BE2C (cell line): Measurements from ENCODE around the gene NUP210.

Source experiments
- DNase-seq: peaks from one replicate; pipeline ENCODE4 v3.0.0-alpha.2; 2020
- H3K27me3 ChIP-seq: fragments of 250-450 bp; sonication (Bioruptor Pico); 2 replicates; pipeline ENCODE4 v1.5.1; 2020; ENCODE audit warnings: mild to moderate bottlenecking
- H3K36me3 ChIP-seq: fragments of 250-450 bp; sonication (Bioruptor Pico); 2 replicates; pipeline ENCODE4 v1.5.1; 2020; ENCODE audit warnings: mild to moderate bottlenecking
- H3K4me1 ChIP-seq: fragments of 250-450 bp; sonication (Bioruptor Pico); 2 replicates; pipeline ENCODE4 v1.5.1; 2020
- H3K4me3 ChIP-seq: 2 replicates; pipeline ENCODE4 v1.5.1; 2011; ENCODE audit warnings: low read depth, low read length
- H3K9me3 ChIP-seq: fragments of 250-450 bp; sonication (Bioruptor Pico); 2 replicates; pipeline ENCODE4 v1.5.1; 2020
- TF ChIP-seq, protein P1 (sequence below): IDR thresholded peaks from 2 replicates; pipeline ENCODE4 v1.5.1; 2012; ENCODE audit warnings: mild to moderate bottlenecking, low read depth, low read length

Gene NUP210

DNA sequence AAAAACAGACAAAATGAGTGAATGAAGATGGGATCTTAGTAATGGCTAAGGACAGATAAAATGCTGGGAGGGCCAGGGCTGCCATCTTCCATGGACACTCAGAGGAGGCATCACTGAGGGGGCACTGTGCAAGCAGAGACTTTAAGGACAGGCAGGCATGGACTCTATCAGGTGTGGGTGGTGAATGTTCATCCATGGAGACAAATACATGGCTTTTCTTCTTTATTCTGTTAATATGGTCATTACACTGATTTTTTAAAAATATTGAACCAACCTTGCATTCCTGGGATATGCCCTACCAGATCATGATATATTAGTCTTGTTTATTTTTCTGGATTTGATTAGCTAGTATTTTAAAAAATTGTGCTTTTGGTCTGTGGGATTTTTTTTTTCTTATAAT lies 12.2 kb downstream of the NUP210 start:
- Histone ChIP-seq H3K9me3 (no peaks in the 10 kb centered on the region), H3K4me3 (no peak overlapping the region), H3K27me3 (no peaks in the 10 kb centered on the region), H3K4me1 (no peaks in the 10 kb centered on the region), H3K36me3 (no peaks in the 10 kb centered on the region)
- TF ChIP-seq, protein P1, sequence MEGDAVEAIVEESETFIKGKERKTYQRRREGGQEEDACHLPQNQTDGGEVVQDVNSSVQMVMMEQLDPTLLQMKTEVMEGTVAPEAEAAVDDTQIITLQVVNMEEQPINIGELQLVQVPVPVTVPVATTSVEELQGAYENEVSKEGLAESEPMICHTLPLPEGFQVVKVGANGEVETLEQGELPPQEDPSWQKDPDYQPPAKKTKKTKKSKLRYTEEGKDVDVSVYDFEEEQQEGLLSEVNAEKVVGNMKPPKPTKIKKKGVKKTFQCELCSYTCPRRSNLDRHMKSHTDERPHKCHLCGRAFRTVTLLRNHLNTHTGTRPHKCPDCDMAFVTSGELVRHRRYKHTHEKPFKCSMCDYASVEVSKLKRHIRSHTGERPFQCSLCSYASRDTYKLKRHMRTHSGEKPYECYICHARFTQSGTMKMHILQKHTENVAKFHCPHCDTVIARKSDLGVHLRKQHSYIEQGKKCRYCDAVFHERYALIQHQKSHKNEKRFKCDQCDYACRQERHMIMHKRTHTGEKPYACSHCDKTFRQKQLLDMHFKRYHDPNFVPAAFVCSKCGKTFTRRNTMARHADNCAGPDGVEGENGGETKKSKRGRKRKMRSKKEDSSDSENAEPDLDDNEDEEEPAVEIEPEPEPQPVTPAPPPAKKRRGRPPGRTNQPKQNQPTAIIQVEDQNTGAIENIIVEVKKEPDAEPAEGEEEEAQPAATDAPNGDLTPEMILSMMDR = no peak
- DNase-seq = no peak

DNA sequence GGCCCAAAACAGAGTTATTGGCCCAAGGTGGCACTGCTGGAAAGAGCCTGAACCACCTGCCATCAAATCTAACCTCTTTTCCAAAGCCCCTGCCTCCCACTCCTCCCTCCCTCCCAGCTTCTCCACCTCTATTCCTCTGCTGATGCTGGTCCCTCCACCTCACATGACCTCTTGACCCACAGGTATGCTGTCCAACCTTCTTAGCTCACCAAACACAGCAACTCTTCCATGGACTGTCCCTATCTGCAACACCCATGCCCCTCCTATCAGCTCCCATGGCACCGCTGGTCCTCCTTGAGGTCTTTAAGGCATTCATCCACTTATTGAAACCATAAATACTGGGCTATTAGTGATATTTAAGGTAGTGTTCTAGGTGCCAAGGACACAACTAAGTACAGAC lies 12.6 kb downstream of the NUP210 start:
- DNase-seq = no peak
- TF ChIP-seq, protein P1 = no peak
- Histone ChIP-seq H3K27me3 (no peaks in the 10 kb centered on the region), H3K4me1 (no peaks in the 10 kb centered on the region), H3K9me3 (no peaks in the 10 kb centered on the region), H3K36me3 (no peaks in the 10 kb centered on the region), H3K4me3 (no peak overlapping the region)

DNA sequence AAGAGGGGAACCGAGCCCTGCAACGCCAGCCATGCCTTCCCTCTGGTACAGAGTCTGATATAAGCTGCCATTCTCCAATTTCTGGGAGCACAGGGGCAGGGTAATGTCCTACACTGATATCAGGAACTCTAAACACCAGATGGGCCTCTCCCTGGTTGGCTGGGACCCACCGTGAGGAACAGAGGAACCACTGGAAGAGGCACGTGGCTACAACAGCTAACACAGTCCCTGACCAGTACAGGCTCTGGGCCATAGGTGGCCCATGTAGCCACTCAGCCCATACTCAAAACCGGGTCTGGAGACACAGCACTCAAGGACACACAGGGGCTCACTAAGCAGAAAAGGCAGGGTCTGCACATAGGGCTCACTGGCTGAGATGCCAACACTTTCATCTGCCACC lies 13.9 kb downstream of the NUP210 start:
- DNase-seq = no peak
- no peaks in the 10 kb centered on the region for H3K4me1 ChIP-seq
- TF ChIP-seq, protein P1 = no peak
- H3K9me3 ChIP-seq = no peaks in the 10 kb centered on the region
- no peaks in the 10 kb centered on the region for H3K36me3 ChIP-seq
- no peak overlapping the region for H3K4me3 ChIP-seq
- H3K27me3 ChIP-seq = no peaks in the 10 kb centered on the region

DNA sequence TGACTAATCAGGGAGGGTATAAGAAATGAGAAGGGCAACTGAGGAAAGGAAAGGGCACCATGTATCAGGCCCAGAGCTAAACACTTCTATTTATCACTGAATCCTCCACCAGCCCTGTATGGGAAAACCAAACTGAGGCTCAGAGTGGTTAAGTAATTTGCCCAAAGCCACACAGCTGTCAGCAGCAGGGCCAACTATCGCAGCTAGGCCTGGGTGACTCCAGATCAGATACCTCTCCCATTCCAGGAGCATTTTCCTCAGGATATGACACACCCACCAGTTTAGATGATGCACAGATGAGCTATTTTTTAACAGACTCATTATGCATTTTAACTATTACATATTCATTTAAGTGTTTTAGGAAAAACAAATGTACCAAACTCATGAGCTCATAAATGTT lies 14.5 kb downstream of the NUP210 start:
- Histone ChIP-seq H3K27me3 (no peaks in the 10 kb centered on the region), H3K4me1 (no peaks in the 10 kb centered on the region), H3K4me3 (no peak overlapping the region), H3K9me3 (no peaks in the 10 kb centered on the region), H3K36me3 (no peaks in the 10 kb centered on the region)
- TF ChIP-seq, protein P1 = no peak
- DNase-seq = no peak

DNA sequence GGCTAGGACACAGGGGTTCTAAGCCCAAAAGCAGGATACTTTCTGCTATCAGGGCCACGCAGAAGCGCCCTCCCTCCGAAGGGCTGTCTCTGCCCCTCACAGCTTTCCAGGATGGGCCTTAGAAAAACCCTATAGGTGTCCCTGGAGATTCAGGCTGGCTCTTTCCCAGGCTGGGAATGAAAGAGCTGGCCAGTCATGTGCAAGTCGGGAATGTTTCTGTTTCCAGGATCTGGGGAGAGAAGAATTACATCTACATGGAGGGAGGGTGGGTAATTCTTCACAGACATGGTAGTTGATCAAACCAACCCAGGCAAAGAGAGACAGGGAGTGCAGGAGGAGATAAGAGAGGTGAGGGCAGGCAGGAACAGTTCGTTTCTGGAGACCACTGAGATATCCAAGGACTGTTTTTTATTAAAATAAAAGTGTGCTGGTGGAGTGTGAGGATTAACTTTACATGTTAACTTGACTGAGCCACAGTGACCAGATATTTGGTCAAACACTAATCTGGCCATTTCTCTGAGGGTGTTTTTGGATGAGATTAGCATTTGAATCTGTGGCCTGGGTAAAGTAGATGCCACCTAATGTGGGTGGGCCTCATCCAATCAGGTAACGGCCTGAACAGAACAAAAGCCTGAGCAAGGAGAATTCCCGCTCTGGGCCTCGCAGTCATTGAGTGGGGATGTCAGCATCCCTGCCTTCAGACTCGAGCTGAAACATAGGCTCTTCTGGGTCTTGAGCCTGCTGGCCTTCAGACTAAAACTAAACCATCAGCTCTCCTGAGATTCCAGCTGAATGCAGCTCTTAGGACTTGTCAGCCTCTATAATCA lies 15.3 kb downstream of the NUP210 start:
- H3K4me1 ChIP-seq = no peaks in the 10 kb centered on the region

DNA sequence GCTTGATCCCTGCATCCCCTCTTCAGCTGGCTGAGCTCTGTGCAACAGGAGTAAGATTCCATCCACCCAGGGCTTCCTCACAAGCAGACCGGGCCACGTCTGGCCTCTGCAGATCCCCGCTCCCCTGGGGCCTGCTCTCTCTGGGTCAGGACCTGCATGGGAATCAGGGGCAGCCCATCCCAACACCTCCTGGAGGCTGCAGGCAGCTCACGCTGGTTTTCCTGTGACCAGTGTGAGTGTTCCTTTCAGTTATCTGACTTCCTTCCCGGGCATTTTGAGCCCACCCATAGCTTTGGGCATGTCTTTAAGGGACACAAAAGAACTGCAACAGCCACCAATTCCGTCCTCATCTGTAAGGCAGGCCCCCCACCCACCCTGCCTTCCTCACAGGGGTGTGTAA lies 16.3 kb downstream of the NUP210 start:
- TF ChIP-seq, protein P1 = no peak
- Histone ChIP-seq H3K27me3 (no peaks in the 10 kb centered on the region), H3K36me3 (no peaks in the 10 kb centered on the region), H3K4me3 (no peak overlapping the region), H3K9me3 (no peaks in the 10 kb centered on the region), H3K4me1 (no peaks in the 10 kb centered on the region)
- no peak for DNase-seq

More for the DNA sequence above, 15.3 kb downstream of the NUP210 start:
- Histone ChIP-seq H3K9me3 (no peaks in the 10 kb centered on the region), H3K27me3 (no peaks in the 10 kb centered on the region), H3K4me3 (no peak overlapping the region), H3K36me3 (no peaks in the 10 kb centered on the region)
- DNase-seq = no peak
- TF ChIP-seq, protein P1 = no peak
